HTR-8/SVneo (cell line): ENCODE data around the gene SIGLEC11.

ENCODE experiments used
- DNase-seq: peaks from one replicate; pipeline ENCODE4 v3.0.0; 2011; ENCODE audit warnings: low spot score, mixed read lengths; ENCODE audit not compliant: insufficient read length
- FAIRE-seq: peaks from 2 replicates; lab custom pipeline; 2011; peaks lifted over from hg19 to GRCh38; lab: Jason Lieb, UNC

SIGLEC11 gene

GRCh38 chr19:49911381-49912145, 49.4 kb downstream of the SIGLEC11 start:
- no peak for FAIRE-seq

DNA sequence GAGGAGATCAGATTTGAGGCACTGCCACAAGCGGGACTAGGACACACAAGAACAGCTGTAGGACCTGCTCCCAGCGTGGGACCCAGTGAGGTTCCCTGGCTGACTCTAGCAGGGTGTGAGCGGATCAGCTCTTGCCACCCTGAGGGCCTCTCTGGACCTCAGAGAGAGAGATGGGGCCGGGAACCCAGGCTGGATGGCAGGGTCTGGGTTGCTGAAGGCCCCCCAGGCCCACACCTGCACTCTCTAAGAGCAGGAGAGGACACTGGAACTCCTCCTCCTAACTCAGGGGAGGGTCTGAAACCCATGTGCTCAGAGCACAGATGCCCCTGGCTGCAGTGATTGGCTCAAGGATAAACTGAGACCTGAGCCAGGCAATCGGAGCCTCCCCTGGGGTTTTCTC, 50.8 kb downstream of the SIGLEC11 start:
- DNase-seq (no peak), FAIRE-seq (no peak)

More at GRCh38 chr19:49911381-49912145, 49.4 kb downstream of the SIGLEC11 start:
- DNase-seq: no peak

DNA sequence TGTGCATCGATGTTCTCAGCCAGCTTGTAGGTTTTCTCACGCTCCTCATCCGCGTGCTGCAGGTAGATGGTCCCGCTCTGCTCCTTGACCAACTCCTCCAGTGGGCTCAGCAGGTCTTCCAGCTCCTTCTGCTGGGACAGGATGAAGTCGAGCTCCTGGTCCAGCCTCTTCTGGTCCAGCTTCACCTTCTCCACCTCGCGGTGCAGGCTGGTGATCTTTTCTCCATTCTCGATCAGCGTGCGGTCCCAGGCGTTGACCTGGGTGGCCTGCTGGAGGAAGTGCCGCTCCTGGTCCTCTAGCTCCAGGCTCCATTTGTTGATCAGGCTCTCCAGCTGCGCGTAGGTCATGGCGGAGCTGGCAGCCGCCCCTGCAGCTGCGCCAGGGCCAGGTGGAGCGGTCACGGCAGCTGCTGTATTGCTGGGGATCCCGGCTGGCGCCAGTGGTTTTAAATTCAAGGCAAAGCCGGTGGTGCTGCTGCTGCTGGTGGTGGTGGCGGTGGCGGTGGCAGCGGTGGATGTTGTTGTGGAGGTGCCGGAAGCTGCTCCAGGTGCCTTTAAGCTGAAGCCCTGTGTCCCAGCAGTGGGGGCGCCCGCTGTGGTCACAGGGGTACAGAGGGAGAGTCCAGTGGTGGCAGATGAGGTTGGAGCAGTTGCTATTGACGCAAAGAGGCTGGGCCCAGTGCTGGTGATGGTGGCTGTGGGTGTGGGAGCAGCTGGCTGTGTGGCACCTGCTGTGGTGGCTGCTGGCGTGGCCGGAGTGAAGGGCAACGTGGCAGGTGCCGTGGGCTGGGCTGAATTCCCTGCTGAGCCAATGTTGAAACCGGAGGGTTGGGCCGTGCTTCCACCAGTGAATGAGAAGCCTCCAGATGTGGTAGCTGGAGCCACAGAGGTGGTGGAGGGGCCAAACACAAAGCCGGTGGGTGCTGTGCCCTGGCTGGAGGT, 52.2 kb downstream of the SIGLEC11 start:
- FAIRE-seq (no peak), DNase-seq (no peak)

GRCh38 chr19:49907745-49908446, 53.1 kb downstream of the SIGLEC11 start:
- no peak for FAIRE-seq

GRCh38 chr19:49906879-49907564, 54.0 kb downstream of the SIGLEC11 start:
- FAIRE-seq: no peak

More at GRCh38 chr19:49907745-49908446, 53.1 kb downstream of the SIGLEC11 start:
- DNase-seq: no peak

DNA sequence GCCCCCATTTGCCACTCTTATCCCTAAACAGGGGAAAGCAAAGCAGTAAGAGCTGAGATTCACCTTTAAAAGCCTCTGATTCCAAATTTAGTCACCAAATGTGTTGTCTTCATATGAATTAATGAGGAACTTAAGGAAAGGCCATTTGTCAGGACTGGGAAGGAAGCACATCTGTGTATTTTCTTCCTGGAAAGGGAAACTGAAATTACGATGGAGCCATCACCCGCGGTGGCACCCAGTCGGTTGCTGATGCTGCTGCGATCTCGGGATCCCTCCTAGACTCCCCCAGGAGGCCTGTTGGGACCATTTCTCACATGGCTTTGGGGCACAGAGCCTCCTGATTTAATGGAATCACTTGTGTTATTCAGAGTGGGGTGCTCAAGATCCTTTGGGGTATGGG, 56.8 kb downstream of the SIGLEC11 start:
- no peak for FAIRE-seq
- DNase-seq: no peak

More at GRCh38 chr19:49906879-49907564, 54.0 kb downstream of the SIGLEC11 start:
- no peak for DNase-seq
